Measurements from ENCODE around the gene TANC2.

TANC2 gene

GRCh38 chr17:63015824-63016223 is 49.8 kb downstream of the TANC2 start:
- DNase-seq = no peak

Measured in NCI-H2081 treated with DMSO at 0.1 percent for 48 hours (cell line).